CD8-positive, alpha-beta memory T cell (primary cell): ENCODE data around the gene GRM4. TPM values are rescaled to one million over a fixed set of nuclear protein-coding genes. Genes with fewer than 3 reads are reported as not detected.

Experiments
- CTCF ChIA-PET: fragments of 350-600 bp; sonication (Branson Sonifier 250); formaldehyde crosslinking; loops from one replicate; lab custom pipeline; 2021; ENCODE audit warnings: antibody characterized with exemption; lab: Charles Lee
- POLR2A ChIA-PET: fragments of 350-600 bp; sonication (Branson Sonifier 250); formaldehyde crosslinking; loops from one replicate; lab custom pipeline; 2021; ENCODE audit warnings: antibody characterized with exemption; lab: Charles Lee
- DNase-seq, 5 donors: peaks; one replicate each; pipeline versions ENCODE4 v3.0.0 to v3.0.0-alpha.2; 2020 to 2022; ENCODE audit warnings: mixed read lengths in 1 of 5
- H3K27ac ChIP-seq: one replicate; pipeline ENCODE4 v1.7.0; 2013; ENCODE audit warnings: low read depth, mild to moderate bottlenecking, low read length, moderate library complexity
- H3K27me3 ChIP-seq: 2 replicates; pipeline ENCODE4 v1.7.0; 2013; ENCODE audit warnings: low read length, mild to moderate bottlenecking; ENCODE audit not compliant: insufficient read depth, poor library complexity, severe bottlenecking
- H3K36me3 ChIP-seq: 2 replicates; pipeline ENCODE4 v1.7.0; 2013; ENCODE audit warnings: mild to moderate bottlenecking, low read length, moderate library complexity; ENCODE audit not compliant: insufficient read depth
- H3K4me1 ChIP-seq: 2 replicates; pipeline ENCODE4 v1.7.0; 2013; ENCODE audit warnings: mild to moderate bottlenecking, low read length, moderate library complexity; ENCODE audit not compliant: insufficient read depth
- H3K4me3 ChIP-seq: 2 replicates; pipeline ENCODE4 v1.7.0; 2013; ENCODE audit warnings: mild to moderate bottlenecking, low read length
- H3K9me3 ChIP-seq: 2 replicates; pipeline ENCODE4 v1.7.0; 2013; ENCODE audit warnings: mild to moderate bottlenecking, low read length
- H3K27ac Mint-ChIP-seq, 8 donors: one replicate each; pipeline ENCODE4 v1.8.0; 2020 to 2021; ENCODE audit warnings: mixed read lengths in 8 of 8, mild to moderate bottlenecking in 6 of 8, inconsistent platforms in 3 of 8, moderate library complexity in 3 of 8
- H3K27me3 Mint-ChIP-seq, 2 donors: one replicate each; pipeline ENCODE4 v1.8.0; 2020 to 2021; ENCODE audit warnings: mixed read lengths in 2 of 2, mild to moderate bottlenecking in 1 of 2, moderate library complexity in 1 of 2
- H3K36me3 Mint-ChIP-seq, 3 donors: one replicate each; pipeline ENCODE4 v1.8.0; 2020 to 2021; ENCODE audit warnings: mixed read lengths in 3 of 3, inconsistent platforms in 1 of 3, mild to moderate bottlenecking in 1 of 3
- H3K4me1 Mint-ChIP-seq, 3 donors: one replicate each; pipeline ENCODE4 v1.8.0; 2020 to 2021; ENCODE audit warnings: mixed read lengths in 3 of 3, inconsistent platforms in 1 of 3, mild to moderate bottlenecking in 1 of 3
- H3K4me3 Mint-ChIP-seq, 7 donors: one replicate each; pipeline ENCODE4 v1.8.0; 2020 to 2021; ENCODE audit warnings: mixed read lengths in 7 of 7, mild to moderate bottlenecking in 6 of 7, moderate library complexity in 4 of 7, inconsistent platforms in 2 of 7
- H3K9me3 Mint-ChIP-seq, 5 donors: one replicate each; pipeline ENCODE4 v1.8.0; 2020 to 2022; ENCODE audit warnings: mixed read lengths in 5 of 5, mild to moderate bottlenecking in 3 of 5, moderate library complexity in 2 of 5, inconsistent platforms in 1 of 5
- polyA plus RNA-seq: library from polyadenylated mRNA; unstranded; fragments of 300-500 nt; fragmentation: Illumina TruSeq; gene quantifications from one replicate; pipeline ENCODE4 v1.2.3, GENCODE V29; 2021
- total RNA-seq, 2 experiments: library from RNA; stranded (reverse); gene quantifications; one replicate each; pipeline ENCODE4 v1.2.3, GENCODE V29; 2021

The GRM4 gene
- total and polyA plus RNA-seq, 3 experiments from 2014 or later, result 0.03 TPM; not detected in 2

DNA sequence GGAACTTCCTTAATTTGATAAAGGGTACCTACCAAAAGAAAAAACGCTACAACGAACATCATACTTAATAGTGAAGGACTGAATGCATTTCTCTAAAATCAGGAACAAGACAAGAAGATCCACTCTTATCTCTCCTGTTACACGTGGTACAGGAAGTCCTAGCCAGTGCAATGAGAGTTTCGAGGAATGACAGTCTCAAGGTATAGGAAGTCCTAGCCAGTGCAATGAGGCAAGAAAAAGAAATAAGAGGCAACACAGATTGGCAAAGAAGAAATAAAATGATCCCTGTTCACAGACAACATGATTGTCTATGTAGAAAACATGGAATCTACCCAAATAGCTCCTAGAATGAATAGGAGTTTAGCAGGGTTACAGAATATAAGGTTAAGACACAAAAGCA lies 174.3 kb downstream of the GRM4 start:
- H3K4me3 Mint-ChIP-seq, result no peak overlapping the region
- no peak overlapping the region for H3K27ac Mint-ChIP-seq
- H3K4me3 ChIP-seq, result no peak overlapping the region
- DNase-seq, result no peak
- H3K9me3 Mint-ChIP-seq, result peaks cover 0 to 7% (median 4%) of the 10 kb centered on the region in 5 donors
- peaks cover 42 to 66% of the 10 kb centered on the region in 2 donors for H3K27me3 Mint-ChIP-seq
- CTCF ChIA-PET, result no interaction called here
- POLR2A ChIA-PET, result no interaction called here
- no peaks in the 10 kb centered on the region for H3K36me3 Mint-ChIP-seq
- H3K27me3 ChIP-seq, result peaks cover 17% of the 10 kb centered on the region
- peaks cover 0 to under 1% (median 0%) of the 10 kb centered on the region in 3 donors for H3K4me1 Mint-ChIP-seq
- no peaks in the 10 kb centered on the region for H3K4me1 ChIP-seq
- H3K36me3 ChIP-seq, result no peaks in the 10 kb centered on the region
- H3K27ac ChIP-seq, result no peak overlapping the region
- no peaks in the 10 kb centered on the region for H3K9me3 ChIP-seq

Other genes with a start within 250 kb of the GRM4 start
- 100 to 1,000 TPM; 490 to 506 TPM for gene HMGA1, start 90.8 kb upstream of the GRM4 start, total RNA-seq
- gene HMGA1, start 90.8 kb upstream of the GRM4 start, polyA plus RNA-seq, result 33.1 TPM
- gene SMIM29, start 102.9 kb upstream of the GRM4 start, total RNA-seq, result 10 to 100 TPM; 23.0 to 26.0 TPM
- 62.5 TPM for gene SMIM29, start 102.9 kb upstream of the GRM4 start, polyA plus RNA-seq
- 10 to 100 TPM; 16.6 to 16.8 TPM for gene NUDT3, start 246.6 kb upstream of the GRM4 start, total RNA-seq
- 9.7 TPM for gene NUDT3, start 246.6 kb upstream of the GRM4 start, polyA plus RNA-seq